M059J (cell line): ENCODE data around the gene TBC1D4. TPM values are rescaled to one million over a fixed set of nuclear protein-coding genes. Genes with fewer than 3 reads are reported as not detected.
"Not testable (repeated sequence)": the region's sequence is repeated elsewhere in the genome, so short reads cannot be mapped to it uniquely, and the experiment has no call there.

Experiments used
- DNase-seq: peaks from one replicate; pipeline ENCODE4 v3.0.0-alpha.2; 2012; ENCODE audit warnings: low read depth
- total RNA-seq: library from RNA; depleted of rRNA; stranded (reverse); fragments of >200 nt; shearing (Covaris generic); gene quantifications from 2 replicates; pipeline ENCODE4 v1.2.3, GENCODE V29; 2014

Gene TBC1D4
- total RNA-seq, 1 experiment from 2014 or later: 9.9 TPM

DNA sequence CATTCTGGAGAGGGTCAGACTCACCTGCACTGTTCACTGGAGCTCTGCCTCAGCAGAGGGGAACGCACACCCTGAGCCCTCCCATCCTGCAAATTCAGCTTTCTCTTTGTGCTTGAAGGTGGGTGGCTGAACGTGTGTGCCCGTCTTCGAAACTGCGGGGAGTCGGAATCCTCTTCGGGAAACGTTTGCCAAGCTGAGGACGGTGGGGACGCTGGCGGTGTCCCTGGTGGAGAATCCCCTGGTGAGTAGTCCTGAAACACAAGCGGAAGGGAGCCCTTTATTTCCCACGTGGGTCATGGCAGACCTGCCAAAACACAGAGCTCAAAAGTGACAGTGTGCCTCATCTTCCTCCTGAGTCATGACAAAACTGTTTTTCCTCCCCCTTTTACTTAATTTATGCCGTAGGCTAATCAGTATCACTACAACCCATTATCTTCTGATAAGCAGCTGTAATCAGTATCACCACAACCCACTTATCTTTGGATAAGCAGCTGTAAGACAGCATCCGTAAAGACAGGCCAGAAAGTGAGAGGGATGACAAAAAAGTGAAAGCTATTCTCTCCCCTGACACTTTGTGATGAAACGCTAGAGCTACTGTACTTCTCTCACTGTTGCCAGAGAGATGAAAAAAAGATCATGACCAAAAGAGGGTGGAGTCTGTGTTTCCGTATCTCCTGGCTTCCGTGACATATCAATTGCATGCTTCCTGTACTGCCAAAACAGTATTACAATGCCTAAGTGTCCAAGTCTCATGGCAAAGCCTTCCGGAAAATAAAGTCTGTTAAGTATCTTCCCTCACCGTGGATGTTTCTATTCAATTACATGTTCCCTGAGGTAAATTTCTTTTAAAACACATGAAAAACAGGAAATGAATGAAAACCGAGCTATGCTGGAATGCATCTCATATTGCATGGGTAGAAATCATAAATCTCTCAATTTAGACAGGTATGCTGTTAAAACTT lies 155.5 kb downstream of the TBC1D4 start:
- DNase-seq: peak; percentile 48

DNA sequence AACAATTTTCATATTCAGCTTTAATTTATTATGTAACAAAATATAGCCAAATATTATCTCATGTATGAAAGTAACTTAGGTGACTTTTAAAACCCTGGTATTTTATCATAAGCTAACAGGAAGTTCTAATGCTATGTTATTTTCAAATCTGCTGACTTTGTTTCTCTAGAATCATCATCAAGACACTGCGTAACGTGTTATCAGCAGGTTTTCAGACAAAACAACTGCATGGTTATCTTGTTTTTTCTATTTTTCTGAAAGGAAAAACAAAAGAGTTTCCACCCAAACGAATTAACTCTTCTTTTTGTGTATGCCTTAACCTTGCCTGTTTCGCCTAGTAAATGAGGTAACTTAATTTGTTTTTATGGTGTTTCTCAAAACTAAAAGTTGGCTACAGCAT lies 156.3 kb downstream of the TBC1D4 start:
- DNase-seq: no peak

DNA sequence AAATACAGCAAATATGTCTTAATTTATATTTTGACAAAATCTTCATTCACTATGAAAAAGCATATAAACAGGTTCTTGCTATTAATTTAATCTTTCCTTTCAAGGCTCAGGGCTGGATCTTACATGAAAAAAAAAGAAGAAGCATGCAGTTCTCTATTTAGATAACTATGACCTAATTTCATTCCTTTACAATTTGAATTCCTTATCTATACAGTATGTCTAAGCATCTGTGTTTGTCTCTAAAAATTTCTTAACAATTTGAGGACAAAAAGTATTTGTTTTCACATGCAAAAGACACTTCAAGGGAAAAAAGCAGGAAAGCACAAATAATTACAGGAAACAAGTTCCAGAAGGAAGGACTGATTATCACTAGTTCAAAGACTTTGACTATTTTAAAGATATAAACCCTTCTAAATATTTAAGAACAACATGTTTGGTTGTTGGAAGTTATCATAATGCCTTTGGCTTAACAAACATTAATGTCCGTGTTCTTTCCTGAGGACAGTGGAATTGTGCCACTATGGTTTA lies 157.5 kb downstream of the TBC1D4 start:
- no peak for DNase-seq

DNA sequence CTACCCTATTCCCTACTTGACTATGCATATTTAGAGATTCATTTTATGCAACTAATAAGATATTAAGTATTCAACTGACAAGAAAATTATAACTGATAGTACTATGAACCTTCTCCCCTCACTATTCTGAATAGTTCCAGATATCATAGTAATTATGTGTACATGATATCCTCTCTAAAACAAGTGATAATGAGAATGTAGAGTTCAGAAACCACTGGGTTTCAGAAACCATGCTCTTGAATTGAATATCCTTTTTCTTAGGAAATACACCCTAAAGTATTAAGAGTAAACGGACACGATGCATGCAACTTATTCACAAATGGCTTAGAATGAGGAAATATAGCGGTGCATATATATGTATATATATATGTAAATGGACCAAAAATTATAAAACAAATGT lies 160.9 kb downstream of the TBC1D4 start:
- DNase-seq: no peak

DNA sequence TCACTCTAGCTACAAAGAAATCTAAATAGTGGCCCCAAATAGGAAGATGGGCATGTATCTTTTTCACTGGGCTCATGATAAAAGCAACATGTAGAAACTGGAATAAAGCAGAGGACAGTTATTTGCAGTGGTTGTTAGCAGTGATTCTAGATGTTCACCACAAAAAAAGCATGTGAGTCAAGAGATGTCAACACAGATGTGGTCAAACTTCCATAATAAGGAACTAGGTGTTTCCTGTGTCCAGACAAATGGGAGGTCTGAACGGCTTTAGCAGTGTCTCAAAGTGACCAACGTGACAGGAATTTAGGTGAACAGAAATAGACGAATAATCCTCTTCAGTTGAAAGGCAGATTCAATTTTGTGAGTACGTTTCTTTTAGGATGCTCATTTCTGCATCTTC lies 162.7 kb downstream of the TBC1D4 start:
- peak; percentile 9 for DNase-seq

DNA sequence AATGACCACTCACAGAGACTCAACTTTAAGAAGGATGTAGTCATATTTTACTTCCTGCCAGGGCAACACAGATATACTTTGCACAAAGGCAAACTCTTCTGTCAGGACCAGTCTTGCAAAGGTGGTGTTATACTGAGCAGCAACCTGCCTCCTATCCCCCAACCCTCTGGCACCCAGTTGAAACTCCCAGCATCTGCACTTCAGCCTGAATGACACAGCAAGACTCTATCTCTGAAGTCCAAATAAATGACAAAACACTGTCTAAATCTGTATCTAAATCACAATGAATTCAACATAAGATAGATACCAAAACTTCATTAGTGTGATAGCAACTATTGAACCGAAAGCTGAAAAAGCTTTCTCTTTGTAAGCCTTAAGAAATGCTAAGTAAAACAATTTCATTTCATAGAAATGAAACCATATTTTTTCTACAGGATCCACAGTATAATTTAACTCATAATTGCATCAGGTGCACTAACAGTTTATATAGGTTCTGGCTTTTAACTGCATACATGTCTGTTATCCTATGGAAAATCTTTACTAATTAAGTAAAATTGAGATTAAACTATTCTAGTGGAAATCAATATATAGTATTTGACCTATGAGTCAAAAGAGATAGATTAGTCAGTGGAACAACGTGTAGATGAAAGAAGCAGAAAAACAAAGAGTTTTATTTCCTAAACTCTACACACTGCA lies 163.7 kb downstream of the TBC1D4 start:
- DNase-seq: no peak

- DNase-seq: peak; percentile 12
Measured at GRCh38 chr13:75316427-75316826, 165.5 kb downstream of the TBC1D4 start.

DNA sequence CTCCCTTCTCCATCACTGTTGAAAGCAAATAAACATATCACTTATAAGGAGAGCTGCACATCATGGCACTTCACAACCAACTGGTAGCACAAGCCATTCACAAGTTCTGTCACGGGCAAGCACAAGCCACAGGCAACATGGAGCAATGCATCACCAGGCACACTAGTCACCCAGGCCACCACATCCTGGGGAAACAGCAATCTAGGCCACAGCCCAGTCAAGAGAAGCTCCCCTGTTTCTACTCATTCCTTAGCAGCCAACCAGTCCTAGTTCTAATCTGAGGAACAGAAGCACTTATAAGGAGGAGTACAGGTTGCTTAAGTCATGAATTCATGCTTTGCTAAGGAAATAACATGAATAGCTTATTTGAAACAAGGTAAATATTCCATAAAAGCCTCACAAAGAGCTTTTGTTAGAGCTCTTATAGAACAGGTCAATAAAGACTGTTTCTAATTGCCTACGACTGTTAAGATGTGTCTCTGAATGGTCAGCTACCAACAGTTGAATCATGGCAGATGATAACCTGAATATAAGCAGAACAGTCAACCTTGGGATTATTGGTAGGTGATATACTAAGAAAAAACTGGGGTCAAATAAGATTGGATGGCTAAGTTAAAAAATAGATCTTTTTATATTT lies 169.0 kb downstream of the TBC1D4 start:
- DNase-seq: peak; percentile 3

- no peak for DNase-seq
Measured at GRCh38 chr13:75309981-75310580, 171.9 kb downstream of the TBC1D4 start.

DNA sequence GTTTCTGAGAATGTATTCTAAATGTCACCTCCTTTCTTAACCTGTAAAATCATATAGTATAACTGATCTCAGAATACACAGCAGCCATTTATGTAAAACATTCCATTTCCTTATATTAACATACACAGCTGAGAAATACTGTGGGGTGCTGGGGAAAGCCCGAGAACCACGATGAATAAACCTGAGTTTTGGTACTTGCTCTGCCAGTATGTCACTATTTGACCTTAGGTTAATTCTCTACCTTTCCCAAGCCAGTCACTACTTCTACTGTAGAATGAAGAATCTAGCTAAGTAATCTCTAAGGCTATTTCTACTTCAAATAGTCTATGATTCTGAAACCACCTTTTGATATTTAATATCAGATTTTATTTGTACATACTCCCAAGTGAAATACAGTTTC lies 173.7 kb downstream of the TBC1D4 start:
- DNase-seq: no peak

DNA sequence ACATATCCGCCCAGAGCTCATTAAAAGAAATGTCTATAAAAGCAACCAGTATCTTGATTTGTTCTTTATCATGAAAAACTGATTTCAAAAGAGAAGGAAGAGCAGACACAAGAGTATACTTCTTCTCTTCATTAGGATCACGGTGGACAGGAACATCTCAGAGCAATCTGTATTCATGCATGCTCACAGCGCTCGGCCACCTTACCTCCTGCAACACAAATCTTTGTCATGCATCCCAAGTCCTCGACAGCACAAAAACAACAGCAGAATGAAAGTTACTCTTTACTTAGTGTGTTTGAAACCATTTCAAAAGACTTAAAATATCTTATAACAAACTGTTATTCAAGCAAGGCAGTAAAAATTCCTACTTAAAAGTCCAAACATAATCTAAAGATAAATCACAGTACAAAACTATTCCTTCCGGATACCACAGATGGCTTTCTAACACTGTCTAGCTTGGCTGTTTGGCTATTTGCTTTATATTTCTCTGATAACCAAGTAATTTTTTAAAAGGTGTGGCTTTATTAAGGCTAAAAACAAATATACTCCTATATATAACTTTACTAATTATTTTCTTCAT lies 174.5 kb downstream of the TBC1D4 start:
- no peak for DNase-seq

- DNase-seq: not testable (repeated sequence)
Measured at GRCh38 chr13:75306967-75307366, 175.0 kb downstream of the TBC1D4 start.

DNA sequence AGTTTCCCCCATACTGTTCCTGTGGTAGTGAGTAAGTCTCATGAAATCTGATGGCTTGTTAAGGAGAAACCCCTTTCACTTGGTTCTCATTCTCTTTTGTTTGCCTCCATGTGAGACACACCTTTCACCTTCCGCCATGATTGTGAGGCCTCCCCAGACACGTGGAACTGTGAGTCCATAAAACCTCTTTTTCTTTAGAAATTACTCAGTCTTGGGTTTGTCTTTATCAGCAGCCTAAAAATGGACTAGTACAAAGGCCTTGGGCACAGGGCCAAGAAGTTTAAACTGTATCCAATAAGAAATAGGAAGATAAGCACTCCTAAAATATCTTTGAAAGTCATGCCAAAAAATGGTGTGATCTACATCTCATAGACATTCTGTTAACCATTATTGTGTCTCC lies 176.9 kb downstream of the TBC1D4 start:
- DNase-seq: no peak

- no peak for DNase-seq
Measured at GRCh38 chr13:75303263-75303662, 178.7 kb downstream of the TBC1D4 start.

GRCh38 chr13:75302071-75302698 lies 179.8 kb downstream of the TBC1D4 start:
- no peak for DNase-seq

DNA sequence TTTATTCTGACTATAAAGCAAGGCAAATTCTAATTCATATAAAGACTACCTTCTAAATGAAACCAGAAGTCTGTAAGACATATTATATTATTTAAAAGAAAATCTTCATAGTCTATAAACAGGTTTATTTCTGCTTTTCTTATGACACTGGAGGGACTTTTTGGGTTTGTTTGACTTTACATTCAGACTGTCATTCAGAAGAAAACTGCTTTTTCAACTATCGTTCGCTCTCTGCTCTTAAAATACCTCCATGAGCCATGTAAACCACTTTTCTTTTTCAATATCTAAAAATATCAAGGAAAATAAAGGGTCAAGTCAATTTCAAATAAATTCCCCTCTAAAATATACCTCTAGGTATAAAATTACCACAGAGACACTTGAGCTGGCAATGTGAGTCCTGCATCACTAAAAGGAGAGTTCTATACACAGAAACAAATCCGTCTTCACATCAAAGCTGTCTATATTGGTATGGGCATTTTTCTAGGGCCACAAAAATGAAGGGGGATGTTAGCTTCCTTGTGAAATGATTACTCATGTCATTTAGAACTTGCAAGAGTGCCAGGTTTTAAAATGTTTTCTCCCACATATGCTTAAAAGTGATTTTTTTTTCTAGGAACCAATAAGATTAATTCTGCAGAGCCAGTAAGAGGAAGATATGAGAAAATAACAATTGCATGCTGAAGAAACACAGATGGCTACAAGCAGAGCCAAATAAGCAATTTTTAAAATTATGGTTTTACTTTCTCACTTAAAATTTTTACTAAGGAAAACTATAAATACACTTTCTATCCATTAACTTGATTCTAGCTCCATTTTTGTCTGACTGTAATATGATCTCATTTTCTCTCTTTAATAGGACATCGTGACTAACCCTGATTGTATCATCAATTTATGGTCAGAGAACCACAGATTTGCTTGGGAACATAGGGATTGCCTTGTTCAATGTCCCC lies 181.8 kb downstream of the TBC1D4 start:
- DNase-seq: peak; percentile 56

DNA sequence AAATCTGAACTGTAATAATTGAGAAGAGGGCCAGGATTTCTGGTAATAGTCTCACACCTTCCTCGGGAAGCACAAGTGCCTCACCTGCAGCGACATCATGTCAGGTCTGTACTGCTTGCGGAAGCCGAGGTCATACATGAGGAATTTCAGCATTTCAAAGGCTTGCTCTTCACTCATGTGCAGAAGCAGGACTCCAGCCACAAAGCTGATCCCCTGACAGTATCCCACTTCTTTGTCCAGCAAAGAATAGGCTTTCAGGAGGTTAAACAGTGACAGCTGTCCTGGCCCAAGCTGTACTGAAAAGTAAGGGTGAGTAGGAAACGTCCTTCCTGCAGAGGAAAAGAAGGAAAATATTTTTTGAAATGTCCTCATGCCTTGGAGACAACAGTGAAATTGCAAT lies 182.7 kb downstream of the TBC1D4 start:
- DNase-seq: no peak

DNA sequence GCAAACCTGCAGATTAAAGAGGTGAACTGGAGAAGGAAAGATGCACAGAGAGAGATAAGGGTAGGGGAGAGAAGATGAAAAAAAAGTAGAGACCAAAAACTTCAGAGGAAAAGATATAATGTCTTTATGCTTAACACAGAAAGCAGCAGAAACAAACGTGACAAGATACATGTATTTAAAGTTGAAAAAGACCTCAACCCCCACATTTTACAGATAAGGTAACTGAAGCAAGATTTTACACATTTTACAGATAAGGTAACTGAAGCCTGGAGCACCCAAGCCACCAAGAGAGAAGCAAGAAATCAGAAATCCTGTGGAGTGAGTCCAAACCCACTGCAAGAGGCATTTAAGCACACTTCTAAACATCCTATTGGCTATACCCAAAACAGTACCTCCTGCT lies 185.3 kb downstream of the TBC1D4 start:
- no peak for DNase-seq

GRCh38 chr13:75295201-75295600 lies 186.8 kb downstream of the TBC1D4 start:
- DNase-seq: no peak

DNA sequence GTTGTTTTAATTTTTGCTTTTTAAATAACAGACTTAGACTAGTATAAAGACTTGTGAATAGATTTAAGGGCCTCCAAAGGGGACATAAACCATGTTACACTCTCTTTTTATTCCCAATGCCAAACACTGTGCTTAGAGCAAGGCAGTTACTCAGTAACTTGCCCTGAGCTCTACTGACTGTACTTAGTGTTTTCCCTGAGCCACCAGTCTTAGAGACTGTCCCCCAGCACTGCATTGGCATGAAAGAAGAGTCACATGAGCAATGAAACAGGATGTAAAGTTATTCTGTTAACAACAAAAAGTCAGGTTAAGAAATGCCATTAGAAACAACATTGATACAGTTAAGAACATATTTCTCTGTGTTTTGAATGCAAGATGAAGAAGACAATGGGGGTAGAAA lies 187.9 kb downstream of the TBC1D4 start:
- DNase-seq: no peak
